ENCODE results near the gene ATAD1.
"Not testable (repeated sequence)": the region's sequence is repeated elsewhere in the genome, so short reads cannot be mapped to it uniquely, and the experiment has no call there.

ATAD1 gene

DNA sequence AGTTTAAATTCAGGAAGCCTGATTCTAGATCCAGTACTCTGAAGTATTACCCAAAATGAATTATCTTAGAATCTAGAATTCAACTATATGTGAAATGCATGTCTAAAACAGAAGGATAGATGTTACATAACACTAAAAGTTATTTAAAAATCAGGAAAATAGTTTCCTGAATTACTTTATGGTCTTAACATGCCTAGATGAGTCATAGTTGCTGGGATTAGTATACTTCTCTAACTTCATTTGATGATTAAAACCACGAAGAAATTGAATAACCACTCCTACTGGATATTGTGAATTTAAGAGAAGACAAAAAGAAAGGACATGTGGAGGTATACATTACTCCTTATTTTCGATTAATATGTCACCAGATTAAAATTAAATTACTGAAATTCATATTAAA, 65.5 kb downstream of the ATAD1 start:
- no peak for DNase-seq

DNA sequence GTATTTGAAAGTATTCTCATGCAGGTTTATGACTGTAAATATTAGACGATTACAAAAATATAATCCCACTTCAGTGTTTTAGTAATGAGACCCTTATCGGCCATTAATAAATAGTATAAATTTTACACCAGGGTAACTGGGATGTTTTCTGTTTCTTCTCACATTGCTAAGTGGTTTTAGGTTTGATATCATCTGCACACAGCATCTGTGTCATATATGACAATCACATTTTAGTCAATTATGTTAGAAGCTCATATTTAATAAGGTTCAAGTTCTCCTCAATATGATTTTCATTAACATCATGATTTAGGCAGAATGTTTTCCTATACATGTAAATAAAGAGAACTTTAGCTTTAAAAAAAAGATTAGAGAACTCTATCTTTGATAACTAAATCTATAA, 66.8 kb downstream of the ATAD1 start:
- DNase-seq, result no peak

DNA sequence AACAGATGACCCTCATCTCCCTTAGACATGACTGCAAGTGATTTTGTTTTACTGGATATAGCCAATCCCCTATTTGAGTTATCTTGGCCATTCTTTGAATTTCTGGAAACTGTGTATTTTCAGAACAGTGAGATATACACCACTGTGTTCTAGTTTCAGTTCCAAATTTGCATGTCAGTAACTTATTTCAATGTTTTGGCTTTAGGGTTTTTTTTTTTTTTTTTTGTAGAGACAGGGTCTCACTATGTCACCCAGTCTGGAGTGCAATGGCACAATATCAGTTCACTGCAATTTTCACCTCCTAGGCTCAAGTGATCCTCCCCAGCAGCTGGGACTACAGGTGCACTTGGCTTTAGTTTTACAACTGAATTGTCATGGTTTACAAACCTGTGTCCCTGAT, 67.2 kb downstream of the ATAD1 start:
- no peak for DNase-seq

DNA sequence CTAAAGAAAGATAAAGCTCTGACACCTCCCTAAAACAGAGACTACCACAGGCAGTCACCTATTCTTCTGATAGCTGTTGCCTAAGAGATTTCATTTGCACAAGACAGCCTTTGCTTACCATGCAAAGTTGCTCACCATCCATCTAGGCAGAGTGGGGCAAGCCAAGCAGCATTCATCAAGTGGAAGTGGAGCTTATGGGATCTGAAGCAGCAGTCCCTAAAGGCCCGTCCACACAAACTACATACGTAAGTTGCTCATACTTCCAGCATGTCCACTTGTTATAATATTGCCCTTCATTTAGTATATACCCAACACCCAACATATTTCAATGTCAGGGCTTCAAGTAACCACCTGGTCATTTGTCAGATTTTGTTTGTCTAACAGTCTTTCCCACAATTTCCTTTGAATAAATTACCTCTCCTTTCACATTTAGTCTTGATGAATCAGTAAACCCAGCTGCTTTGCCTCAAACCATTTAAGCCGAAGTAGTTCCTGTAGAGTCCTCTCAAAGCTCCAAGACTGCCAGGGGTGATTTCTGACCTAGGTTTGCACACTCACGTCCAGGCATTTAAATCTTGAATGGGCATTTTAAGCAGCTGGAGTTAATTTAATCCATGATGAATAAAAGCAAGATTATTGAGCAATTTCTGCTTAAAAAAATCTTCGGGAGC, 67.9 kb downstream of the ATAD1 start:
- no peak for DNase-seq

DNA sequence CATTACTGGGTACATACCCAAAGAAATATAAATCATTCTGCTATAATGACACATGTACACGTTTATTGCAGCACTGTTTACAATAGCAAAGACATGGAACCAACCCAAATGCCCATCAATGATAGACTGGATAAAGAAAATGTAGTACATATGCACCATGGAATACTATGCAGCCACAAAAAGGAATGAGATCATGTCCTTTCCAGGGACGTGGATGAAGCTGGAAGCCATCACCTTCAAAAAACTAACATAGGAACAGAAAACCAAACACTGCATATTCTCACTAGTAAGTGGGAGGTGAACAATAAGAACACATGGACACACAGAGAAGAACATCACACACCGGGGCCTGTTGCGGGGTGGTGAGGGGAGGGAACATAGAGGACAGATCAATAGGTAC, 69.8 kb downstream of the ATAD1 start:
- DNase-seq, result not testable (repeated sequence)

DNA sequence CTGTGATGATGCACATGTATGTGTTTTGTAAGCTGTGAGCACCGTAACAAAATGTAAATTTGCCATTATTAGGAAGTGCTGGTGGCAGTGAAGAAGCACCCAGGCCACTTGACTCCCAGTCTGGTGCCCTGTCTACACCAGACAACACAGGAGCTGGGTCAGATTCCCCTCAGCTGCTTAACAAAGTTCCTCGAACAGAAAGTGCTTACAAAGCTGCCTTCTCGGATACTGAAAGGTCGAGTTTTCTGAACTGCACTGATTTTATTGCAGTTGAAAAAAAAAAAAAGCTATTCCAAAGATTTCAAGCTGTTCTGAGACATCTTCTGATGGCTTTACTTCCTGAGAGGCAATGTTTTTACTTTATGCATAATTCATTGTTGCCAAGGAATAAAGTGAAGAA, 71.1 kb downstream of the ATAD1 start:
- no peak for DNase-seq

DNA sequence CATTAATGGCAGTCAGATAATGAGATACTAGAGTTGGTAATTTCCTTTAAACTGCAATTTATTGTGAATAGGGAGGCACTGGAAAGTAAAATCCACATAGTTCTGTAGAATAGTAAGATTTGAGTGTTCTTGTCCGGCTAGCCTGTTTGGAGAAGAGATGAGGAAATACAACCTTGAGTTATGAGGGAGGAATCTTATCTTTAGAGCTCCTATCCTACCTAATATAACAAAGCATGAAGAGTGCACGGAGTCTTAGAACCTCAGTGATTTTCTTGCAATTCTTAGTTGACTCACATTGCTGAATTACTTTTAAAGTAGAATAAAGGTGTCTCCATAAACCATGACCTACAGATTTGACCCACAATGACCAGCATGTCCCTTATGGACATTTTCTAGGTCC, 73.4 kb downstream of the ATAD1 start:
- DNase-seq, result no peak

DNA sequence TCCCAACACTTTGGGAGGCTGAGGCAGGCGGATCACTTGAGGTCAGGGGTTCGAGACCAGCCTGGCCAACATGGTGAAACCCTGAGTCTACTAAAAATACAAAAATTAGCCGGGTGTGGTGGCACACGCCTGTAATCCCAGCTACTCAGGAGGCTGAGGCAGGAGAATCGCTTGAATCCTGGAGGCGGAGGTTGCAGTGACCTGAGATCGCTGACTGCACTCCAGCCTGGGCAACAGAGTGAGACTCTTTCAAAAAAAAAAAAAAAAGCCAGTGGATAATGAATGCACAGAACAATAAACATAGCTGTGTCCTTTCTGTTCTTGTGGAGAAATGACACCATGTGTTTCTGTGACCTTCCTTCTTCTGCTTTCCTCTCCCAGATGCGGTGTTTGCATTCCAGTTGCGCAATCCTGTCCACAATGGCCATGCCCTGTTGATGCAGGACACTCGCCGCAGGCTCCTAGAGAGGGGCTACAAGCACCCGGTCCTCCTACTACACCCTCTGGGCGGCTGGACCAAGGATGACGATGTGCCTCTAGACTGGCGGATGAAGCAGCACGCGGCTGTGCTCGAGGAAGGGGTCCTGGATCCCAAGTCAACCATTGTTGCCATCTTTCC, 74.9 kb downstream of the ATAD1 start:
- DNase-seq, result not testable (repeated sequence)

DNA sequence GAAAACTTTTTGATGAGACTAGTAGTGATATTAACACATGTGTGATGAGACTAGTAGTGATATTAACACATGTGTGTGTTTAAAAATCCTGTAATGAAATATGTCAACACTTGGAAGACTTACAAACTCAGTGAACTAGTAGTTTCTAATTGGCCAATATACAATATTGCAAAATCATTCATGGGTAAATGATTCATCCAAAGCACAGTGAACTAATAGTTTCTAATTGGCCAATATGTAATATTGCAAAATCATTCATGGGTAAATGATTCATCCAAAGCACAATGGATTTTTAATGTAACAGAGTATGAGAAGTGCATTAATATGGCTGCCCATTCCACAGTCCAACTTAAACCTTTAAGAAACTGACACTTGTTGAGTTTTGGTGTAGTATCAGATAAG, 77.8 kb downstream of the ATAD1 start:
- DNase-seq, result no peak

DNA sequence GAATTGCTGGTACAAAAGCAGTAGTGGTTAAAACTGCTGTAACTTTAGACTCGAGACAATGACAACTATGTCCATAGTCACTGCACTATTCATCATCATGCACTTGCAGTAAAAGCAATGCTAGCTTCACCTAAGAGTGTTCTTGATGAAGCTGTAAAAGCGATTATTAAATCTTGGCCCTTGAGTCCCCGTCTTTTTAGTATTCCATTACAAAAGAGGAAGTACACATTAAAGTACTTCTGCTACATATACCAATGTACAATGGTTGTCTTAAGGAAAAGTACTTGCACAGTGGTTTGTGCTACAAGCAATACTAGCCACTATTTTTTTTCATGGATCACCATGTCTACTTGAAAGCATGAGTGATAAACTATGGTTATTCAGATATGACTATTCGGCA, 78.3 kb downstream of the ATAD1 start:
- DNase-seq, result no peak

DNA sequence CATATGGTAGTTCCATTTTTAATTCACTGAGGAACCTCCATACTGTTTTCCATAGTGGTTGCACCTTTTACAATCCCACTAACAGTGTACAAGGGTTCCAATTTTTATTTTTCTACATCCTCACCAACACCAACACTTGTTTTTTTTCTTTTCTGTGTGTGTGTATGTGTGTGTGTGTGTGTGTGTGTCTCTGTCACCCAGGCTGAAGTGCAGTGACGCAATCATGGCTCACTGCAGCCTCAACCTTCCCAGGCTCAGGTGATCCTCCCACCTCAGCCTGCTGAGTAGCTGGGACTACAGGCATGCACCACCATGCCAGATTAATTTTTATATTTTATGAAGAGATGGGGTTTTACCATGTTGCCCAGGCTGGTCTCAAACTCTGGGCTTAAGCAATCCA, 79.8 kb downstream of the ATAD1 start:
- DNase-seq, result not testable (repeated sequence)

DNA sequence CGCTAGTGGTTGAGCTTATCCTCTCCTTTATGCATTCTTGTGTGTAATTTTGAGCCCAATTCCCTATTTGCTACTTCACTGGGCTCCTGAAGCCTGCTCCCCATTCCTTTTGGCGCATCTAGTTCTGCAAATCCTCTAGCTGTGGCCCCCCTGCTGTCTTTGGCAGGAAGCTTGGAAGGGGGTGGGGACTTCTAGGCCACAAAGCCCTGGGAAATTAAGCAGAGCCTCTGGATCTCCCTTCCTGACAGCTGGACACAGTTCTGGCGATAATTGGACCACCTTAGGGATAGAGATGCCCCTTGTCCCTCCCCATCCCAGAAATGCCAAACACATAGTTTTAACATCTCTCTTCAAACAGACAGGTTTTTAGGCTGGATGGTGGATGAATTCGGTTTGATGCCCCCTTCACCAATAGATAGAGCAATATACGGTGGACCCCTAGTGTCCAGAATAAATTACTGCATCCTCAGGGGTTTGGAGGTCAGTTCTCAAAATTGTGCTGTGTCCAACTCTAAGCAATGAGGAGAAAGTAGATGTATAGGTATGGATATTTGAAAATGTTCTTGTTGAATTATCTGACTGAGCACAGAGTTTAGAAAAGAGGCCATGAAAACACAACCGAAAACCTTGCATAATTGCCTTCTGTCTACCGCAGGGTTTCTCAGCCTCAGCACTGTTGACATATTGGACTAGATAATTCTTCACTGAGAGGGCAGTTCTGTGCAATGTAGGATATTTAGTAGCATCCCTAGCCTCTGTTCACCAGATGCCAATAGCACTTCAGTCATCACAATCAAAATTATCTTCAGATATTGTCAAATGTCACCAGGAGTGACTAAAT, 82.8 kb downstream of the ATAD1 start:
- DNase-seq, result peak in 6 of 14 donors; percentile 2 to 20 (median 4)

DNA sequence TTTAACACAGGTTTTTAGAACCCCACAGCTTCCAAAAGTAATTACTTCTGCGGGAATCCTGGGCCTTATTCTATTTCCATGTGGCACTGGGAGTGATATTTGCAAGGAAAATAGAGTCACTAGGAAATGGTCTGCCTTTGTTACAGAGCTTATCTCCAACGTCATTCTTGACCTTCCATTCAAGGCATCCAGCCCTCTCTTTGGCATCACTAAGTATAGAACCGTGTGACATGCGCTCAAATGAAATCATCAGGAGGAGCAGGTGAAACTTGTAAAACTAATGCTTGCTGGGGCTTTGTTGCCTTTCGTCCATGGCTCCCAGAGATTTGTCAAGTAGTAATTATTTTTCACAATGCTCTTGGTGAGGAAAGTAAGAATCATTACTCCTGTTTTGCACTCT, 84.9 kb downstream of the ATAD1 start:
- DNase-seq, result no peak

DNA sequence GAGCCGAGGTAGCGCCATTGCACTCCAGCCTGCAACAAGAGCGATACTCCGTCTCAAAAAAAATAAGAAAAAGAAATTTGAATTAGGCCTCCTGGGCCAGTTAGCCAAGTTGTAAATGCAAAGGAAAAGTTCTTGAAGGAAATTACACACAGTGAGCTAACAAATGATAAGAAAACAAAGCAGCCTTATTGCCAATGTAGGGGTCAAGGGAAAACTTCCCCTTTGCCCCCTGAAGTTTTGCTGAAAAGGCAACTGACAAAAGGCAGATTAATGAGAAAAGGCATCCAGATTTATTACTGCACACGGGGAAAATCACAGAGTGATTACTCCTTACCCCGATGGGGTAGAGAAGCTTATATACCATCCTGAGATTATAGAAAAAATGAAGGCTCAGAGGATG, 88.1 kb downstream of the ATAD1 start:
- no peak for DNase-seq

DNA sequence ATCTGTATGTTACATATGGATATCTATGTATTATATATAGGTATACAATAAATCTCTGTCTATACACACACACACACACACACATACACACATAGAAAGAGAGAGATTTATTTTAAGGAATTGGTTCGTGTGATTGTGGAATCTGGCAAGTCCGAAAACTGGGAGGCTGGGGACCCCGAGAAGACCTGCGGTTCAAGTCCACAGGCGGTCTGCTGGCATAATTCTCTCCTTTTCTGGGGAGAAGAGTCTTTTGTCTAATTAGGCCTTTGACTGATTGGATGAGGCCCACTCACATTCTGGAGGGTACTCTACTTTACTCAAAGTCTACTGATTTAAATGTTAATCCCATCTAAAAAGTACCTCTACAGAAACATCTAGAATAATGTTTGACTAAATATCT, 93.2 kb downstream of the ATAD1 start:
- no peak for DNase-seq

DNA sequence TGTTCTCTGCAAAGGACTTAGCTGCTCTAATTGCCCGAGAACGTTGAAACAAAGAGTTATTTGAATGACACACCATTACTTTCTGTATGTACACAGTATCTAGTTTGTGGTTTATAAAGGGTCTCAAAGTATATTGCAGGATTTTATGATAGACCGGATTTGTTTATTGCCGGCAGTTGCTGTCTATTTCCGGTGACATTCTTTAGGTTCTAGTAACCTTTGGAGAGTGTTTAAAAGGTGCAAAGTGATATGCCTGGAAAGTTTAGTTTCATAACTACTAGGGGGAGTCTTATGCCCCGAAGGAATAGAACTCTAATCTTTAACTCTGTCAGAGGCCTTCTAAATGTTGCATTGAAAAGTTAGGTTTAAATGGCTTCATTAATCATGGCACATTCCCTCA, 94.5 kb downstream of the ATAD1 start:
- DNase-seq, result no peak

DNA sequence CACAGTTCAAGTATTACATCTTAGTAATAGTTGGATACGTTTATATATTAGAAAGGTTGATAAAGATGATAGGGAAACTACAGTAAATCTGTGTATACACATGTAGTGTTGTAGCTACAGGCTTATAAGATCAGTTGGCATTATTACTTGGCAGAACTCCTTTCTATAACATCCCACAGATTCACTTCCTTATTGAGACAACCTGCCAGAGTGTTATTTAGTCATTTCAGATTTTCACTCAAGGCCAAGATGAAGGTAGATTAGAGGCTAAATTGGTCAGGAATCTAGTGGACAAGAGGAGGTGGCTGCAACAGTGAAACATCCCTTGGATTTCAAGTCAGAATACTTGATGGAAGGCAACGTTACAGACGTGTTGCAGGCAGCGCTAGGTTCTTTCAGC, 95.3 kb downstream of the ATAD1 start:
- no peak for DNase-seq

DNA sequence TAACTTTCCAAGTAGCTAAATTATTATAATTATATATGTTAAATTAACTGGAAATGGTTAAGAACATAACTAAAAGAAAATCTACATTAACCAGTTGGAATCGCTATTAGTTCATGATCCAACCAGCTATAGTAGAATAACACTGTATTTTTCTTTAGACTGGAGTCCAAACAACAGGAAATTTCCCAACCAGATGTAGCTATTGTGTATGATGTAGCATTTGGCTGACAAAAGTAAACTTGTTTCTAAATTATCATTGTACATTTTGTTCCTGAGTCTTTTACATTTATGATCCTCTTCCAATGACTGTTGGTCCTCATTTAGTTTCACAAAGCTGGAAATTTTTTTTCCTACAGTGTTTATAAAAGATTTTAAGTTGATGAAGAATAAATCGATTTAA, 96.2 kb downstream of the ATAD1 start:
- DNase-seq, result no peak

DNA sequence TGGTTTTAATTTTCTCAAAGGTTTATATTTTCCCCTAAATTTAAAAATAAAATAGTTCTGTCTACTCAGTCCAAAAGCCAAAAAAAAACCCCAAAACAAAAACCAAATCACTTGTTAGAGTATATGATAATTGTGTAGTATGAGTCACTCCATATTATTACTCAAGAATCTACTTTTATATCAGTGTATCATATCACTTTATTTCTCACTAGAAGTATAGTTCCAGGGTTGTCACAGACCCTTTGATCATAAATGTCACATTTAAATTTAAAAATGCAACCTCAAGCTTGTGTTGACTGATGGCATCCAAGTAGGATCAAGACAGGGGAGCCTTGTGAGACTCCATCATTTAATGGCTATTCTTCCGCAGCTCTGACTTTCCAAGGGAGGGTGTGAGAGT, 97.4 kb downstream of the ATAD1 start:
- DNase-seq, result no peak

DNA sequence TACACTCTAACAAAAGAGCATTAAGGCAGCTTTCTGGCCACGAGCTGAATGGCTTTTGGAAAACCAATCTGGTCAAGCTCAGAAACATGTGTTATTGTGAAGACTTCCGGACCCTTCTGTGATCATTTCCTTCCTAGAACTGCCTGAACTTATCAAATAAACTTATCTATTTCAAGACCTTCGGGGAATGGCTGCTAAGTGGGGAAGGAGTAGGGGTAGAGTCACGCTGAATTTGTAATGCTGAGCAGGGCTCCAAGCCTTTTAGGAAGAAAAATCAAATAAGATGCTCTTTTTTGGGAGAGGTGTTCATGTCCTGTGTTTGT, 101.7 kb downstream of the ATAD1 start:
- DNase-seq, result no peak

DNA sequence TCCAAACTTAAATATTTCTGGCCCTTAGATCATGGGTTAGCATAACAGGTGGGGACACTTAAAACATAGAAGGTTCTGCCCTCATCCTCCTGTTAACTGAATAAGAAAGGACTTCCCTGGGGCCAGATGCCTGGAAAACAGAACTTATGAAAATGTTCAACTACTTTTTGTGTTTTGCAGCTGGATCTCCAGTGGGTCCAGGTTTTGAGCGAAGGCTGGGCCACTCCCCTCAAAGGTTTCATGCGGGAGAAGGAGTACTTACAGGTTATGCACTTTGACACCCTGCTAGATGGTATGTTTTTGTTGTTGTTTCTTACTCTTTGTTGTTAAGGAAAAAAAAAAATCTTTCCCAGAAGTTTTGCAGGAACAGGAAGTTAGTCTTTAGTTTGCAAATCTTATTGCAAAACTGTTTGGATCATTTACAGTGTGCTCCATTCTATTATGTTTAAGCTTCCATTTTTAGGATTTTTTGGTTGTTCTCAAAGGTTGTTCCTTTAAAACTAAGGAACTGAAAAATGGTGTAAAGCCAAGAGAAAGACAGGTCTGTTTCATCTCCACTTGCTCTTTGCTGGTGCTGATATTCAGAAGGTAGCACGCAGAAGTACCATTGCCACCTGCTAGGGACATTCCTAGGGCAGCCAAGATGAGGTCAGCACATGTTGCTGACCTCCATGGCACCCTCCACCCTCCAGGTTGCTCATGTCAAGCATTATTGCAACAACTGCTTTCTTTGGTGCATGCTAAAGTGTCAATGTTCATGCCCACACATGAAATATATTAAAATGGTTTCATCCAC, 102.3 kb downstream of the ATAD1 start:
- DNase-seq, result no peak

DNA sequence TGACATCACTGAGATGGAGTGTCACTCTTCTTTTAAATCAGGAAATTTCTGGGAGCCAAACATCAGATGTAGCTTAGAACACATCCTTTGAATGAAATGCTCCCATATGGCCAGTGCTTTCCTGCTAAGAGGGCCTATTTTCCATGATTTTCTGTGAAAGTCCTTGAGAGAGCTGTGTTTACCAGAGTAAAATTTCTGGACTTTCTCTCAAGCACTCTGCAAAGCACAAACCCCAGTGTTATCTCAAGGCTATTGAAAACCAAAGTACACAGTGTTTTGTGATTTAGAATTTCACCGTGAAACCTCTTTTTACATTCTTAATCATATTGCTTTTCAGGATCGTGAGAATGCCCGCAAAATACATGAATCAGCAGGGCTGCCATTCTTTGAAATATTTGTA, 104.3 kb downstream of the ATAD1 start:
- no peak for DNase-seq
